Gastrocnemius medialis (tissue), 4 donors: ENCODE measurements around the gene UNG.

ENCODE experiments used
- CTCF ChIP-seq, 5 experiments: fragments of 450-650 bp in 3 of 5; fragments of 200-600 bp in 2 of 5; sonication (generic) in 2 of 5; IDR thresholded peaks in 4 of 5; conservative IDR thresholded peaks in 1 of 5; 1 replicate in 4 of 5; 2 replicates in 1 of 5; pipeline ENCODE4 v1.5.1; 2016 to 2019; ENCODE audit warnings: antibody characterized with exemption in 5 of 5, mild to moderate bottlenecking in 3 of 5, moderate library complexity in 3 of 5
- POLR2A ChIP-seq, 2 donors: fragments of 450-650 bp; IDR thresholded peaks; one replicate each; pipeline ENCODE4 v1.6.1; 2017; ENCODE audit warnings: antibody characterized with exemption in 2 of 2, mild to moderate bottlenecking in 2 of 2, moderate library complexity in 2 of 2

- TF ChIP-seq POLR2A (IDR thresholded peaks at IDR 0.05) (no peak), CTCF (IDR thresholded peaks at IDR 0.05 in 4 of 5, conservative IDR thresholded peaks at IDR 0.05 in 1 of 5) (no peak)
Measured at GRCh38 chr12:109113661-109114321, 16.4 kb downstream of the UNG start.
